PFSK-1 (cell line): ENCODE measurements around the gene GNRHR.

Experiments used
- POLR2AphosphoS5 ChIP-seq: IDR thresholded peaks from 2 replicates; pipeline ENCODE4 v1.6.1; 2012; ENCODE audit warnings: low read depth, mild to moderate bottlenecking, control low read depth, low read length, moderate library complexity
- TAF1 ChIP-seq: IDR thresholded peaks from 2 replicates; pipeline ENCODE4 v1.6.1; 2012; ENCODE audit warnings: low read length, control low read depth, borderline replicate concordance; ENCODE audit not compliant: insufficient read depth

- TF ChIP-seq POLR2AphosphoS5 (no peak), TAF1 (no peak)
These were observed 10.0 kb upstream of the GNRHR start for GRCh38 chr4:67764183-67764582.
